HFFc6 (cell line): ENCODE measurements around the gene OR2AG2. TPM values are rescaled to one million over a fixed set of nuclear protein-coding genes. Genes with fewer than 3 reads are reported as not detected.
A peak's percentile ranks its signal among the peaks of the same experiment; 100 is the strongest.

Experiments
- DNase-seq: peaks from one replicate; pipeline ENCODE4 v3.0.0-alpha.2; 2018
- H3K27ac Mint-ChIP-seq: 2 replicates; pipeline ENCODE4 v1.8.0; 2020; ENCODE audit warnings: mild to moderate bottlenecking, mixed read lengths
- H3K27me3 Mint-ChIP-seq: 2 replicates; pipeline ENCODE4 v1.8.0; 2021; ENCODE audit warnings: mild to moderate bottlenecking, moderate library complexity, mixed read lengths; ENCODE audit not compliant: insufficient read depth
- H3K36me3 Mint-ChIP-seq: 2 replicates; pipeline ENCODE4 v1.8.0; 2021; ENCODE audit warnings: low read depth, mixed read lengths
- H3K4me1 Mint-ChIP-seq: 2 replicates; pipeline ENCODE4 v1.8.0; 2020; ENCODE audit warnings: low read depth, mixed read lengths
- H3K4me3 Mint-ChIP-seq: 2 replicates; pipeline ENCODE4 v1.8.0; 2020; ENCODE audit warnings: mild to moderate bottlenecking, moderate library complexity, mixed read lengths
- H3K9me3 Mint-ChIP-seq: 2 replicates; pipeline ENCODE4 v1.8.0; 2020; ENCODE audit warnings: mild to moderate bottlenecking, mixed read lengths
- total RNA-seq, 6 experiments: library from RNA; stranded (reverse); fragmentation: NEBNext Ultra II Directional; extraction: Animal tissue kit (Norgen Biotek cat#: 25700); gene quantifications; 2 replicates in 1 of 6; 3 replicates in 5 of 6; pipeline ENCODE4 v1.2.3, GENCODE V29; 2021
- TF ChIP-seq, protein P1 (sequence below): fragments of 200-600 bp; sonication (generic); IDR thresholded peaks from 2 replicates; pipeline ENCODE4 v1.5.0; 2021; ENCODE audit warnings: antibody characterized with exemption, mild to moderate bottlenecking

OR2AG2 gene
- total RNA-seq, 6 experiments from 2014 or later: 0.07 to 0.14 (median 0.08) TPM; not detected in 1

DNA sequence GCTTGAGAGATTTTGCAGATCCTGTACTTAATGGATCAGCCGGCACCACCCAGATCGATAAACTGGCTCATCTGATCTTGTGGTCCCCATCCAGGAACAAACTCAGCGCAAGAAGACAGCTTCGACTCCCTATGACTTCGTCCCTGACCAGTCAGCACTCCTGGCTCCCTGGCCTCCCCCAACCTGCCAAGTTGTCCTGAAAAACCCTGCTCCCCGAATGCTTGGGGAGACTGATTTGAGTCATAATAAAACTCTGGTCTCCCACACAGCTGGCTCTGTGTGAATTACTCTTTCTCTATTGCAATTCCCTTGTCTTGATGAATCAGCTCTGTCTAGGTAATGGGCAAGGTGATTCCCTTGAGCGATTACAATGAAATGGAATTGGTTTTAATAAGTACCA lies 29.5 kb downstream of the OR2AG2 start:
- no peaks in the 10 kb centered on the region for H3K4me1 Mint-ChIP-seq
- DNase-seq: no peak

DNA sequence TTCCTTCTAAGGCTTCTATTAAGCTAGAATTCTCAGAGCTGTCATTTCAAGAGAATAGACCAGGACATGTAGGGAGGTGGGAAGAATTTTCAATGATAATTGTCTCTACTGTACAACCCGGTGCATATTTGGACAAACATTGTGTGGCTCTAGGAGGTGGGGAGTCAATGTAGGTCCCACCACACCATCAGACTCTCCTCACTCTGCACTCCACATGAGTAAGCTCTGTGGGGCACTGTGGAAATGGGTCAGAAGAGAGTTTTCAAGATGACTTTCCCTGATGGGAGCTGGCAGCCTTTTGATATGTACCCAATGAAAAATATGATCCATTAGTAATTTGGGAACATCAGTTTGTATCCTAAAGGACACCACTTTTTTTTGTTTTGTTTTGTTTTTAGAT lies 33.2 kb downstream of the OR2AG2 start:
- peaks cover 8% of the 10 kb centered on the region for H3K27me3 Mint-ChIP-seq
- H3K27ac Mint-ChIP-seq: no peak overlapping the region

More for the DNA sequence above, 29.5 kb downstream of the OR2AG2 start:
- Mint-ChIP-seq H3K9me3 (no peaks in the 10 kb centered on the region), H3K4me3 (no peak overlapping the region), H3K27ac (no peak overlapping the region), H3K27me3 (peaks cover 9% of the 10 kb centered on the region; the same call in 1 of the 2 replicates), H3K36me3 (no peaks in the 10 kb centered on the region)
- TF ChIP-seq, protein P1, sequence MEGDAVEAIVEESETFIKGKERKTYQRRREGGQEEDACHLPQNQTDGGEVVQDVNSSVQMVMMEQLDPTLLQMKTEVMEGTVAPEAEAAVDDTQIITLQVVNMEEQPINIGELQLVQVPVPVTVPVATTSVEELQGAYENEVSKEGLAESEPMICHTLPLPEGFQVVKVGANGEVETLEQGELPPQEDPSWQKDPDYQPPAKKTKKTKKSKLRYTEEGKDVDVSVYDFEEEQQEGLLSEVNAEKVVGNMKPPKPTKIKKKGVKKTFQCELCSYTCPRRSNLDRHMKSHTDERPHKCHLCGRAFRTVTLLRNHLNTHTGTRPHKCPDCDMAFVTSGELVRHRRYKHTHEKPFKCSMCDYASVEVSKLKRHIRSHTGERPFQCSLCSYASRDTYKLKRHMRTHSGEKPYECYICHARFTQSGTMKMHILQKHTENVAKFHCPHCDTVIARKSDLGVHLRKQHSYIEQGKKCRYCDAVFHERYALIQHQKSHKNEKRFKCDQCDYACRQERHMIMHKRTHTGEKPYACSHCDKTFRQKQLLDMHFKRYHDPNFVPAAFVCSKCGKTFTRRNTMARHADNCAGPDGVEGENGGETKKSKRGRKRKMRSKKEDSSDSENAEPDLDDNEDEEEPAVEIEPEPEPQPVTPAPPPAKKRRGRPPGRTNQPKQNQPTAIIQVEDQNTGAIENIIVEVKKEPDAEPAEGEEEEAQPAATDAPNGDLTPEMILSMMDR: no peak

DNA sequence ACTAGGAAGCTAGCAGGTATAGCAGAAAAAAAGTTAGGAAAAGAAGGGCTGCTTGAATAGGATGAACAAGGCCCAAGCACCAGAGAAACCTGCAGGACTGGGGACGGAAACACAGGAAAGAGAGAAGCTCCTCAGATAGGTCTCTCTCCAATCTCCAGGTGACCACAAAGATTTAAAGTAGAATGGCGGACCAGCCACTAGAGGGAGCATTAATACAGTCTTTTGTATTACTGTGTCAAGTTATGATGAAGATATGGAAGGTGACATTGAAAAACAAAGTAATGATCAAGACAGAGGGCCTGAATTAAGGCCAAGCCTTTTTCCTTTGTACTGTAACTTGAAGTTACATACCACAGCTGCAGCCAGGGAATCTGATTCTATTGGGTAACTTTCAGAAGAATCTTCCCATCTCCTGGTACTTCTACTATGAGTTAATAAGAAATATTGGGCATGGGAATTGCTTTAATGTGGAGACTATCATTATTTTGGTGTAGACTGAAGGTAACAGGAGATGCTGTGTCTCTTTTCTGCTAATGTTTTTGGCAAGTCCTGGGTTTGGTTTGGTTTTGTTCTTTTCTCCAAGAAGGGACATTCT lies 33.8 kb downstream of the OR2AG2 start:
- H3K4me3 Mint-ChIP-seq: no peak overlapping the region
- no peak overlapping the region for H3K27ac Mint-ChIP-seq
- TF ChIP-seq, protein P1: peak; percentile 82
- H3K9me3 Mint-ChIP-seq: no peaks in the 10 kb centered on the region
- peaks cover 10% of the 10 kb centered on the region for H3K4me1 Mint-ChIP-seq
- no peaks in the 10 kb centered on the region for H3K36me3 Mint-ChIP-seq
- H3K27me3 Mint-ChIP-seq: peaks cover 8% of the 10 kb centered on the region
- peak; percentile 55 for DNase-seq

More for the DNA sequence above, 33.2 kb downstream of the OR2AG2 start:
- Mint-ChIP-seq H3K9me3 (no peaks in the 10 kb centered on the region), H3K4me1 (peaks cover 10% of the 10 kb centered on the region), H3K4me3 (no peak overlapping the region), H3K36me3 (no peaks in the 10 kb centered on the region)
- TF ChIP-seq, protein P1: no peak
- DNase-seq: no peak

DNA sequence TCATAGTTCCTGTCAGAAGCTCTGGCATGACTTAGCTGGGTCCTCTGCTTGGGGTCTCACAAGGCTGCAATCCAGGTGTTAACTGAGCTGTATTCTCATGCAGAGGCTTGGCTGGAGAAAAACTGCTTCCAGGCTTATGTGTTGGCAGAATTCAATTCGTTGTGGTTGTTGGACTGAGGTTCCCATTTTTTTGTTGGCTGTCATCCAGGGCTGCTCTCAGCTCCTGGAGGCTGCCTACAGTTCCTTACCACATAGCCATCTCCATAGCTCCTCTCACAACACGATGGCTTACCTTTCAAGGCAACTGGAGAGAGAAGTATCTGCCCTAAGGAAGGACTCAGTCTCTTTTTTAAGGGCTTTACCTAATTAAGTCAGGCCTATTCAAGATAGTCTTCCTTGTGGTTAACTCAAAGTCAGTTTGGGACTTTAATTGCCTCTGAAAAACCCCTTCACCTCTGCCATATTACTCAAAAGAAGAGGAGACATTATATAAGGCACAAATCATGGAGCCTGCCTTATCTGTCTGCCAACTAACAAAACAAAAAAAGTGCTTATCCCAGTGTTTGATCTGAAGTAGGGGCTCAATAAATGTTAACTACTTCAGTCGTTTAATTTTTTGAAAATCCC lies 35.2 kb downstream of the OR2AG2 start:
- TF ChIP-seq, protein P1: no peak
- H3K4me1 Mint-ChIP-seq: peaks cover 10% of the 10 kb centered on the region

DNA sequence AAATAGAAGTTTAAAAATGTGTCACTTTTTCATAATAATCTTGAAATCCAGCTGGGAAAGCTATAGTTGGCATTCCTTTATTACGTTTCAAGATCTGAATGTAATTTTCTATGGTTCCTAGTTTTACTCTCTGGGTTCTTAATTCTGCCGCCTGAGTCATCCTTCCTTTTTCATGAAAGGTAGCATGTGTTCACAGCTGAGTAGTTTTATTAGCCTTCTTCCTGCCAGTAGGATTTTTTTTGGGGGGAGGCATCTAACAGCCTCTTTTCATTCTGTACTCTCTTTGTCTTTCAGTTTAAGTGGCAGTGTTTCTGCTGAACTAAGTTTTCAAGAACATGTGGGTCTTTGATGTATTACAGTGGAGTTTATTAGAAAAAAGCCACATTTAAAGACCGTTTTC lies 36.5 kb downstream of the OR2AG2 start:
- peaks cover 10% of the 10 kb centered on the region for H3K4me1 Mint-ChIP-seq
- no peaks in the 10 kb centered on the region for H3K36me3 Mint-ChIP-seq
- no peak for DNase-seq
- peaks cover 7% of the 10 kb centered on the region for H3K27me3 Mint-ChIP-seq
- no peak overlapping the region for H3K4me3 Mint-ChIP-seq
- no peaks in the 10 kb centered on the region for H3K9me3 Mint-ChIP-seq
- TF ChIP-seq, protein P1: no peak
- H3K27ac Mint-ChIP-seq: no peak overlapping the region

More for the DNA sequence above, 35.2 kb downstream of the OR2AG2 start:
- H3K4me3 Mint-ChIP-seq: no peak overlapping the region
- no peak overlapping the region for H3K27ac Mint-ChIP-seq
- DNase-seq: no peak
- peaks cover 5% of the 10 kb centered on the region for H3K27me3 Mint-ChIP-seq
- H3K9me3 Mint-ChIP-seq: no peaks in the 10 kb centered on the region
- H3K36me3 Mint-ChIP-seq: no peaks in the 10 kb centered on the region
